GM12892 (cell line): Measurements from ENCODE around the gene DDR2.

Source experiments
- POLR2A ChIP-seq: IDR thresholded peaks from 2 replicates; pipeline ENCODE4 v1.6.1; 2011; ENCODE audit warnings: low read depth, low read length, control low read depth
- POLR2AphosphoS5 ChIP-seq: IDR thresholded peaks from 2 replicates; pipeline ENCODE4 v1.6.1; 2011; ENCODE audit warnings: low read depth, low read length, control low read depth

DNA sequence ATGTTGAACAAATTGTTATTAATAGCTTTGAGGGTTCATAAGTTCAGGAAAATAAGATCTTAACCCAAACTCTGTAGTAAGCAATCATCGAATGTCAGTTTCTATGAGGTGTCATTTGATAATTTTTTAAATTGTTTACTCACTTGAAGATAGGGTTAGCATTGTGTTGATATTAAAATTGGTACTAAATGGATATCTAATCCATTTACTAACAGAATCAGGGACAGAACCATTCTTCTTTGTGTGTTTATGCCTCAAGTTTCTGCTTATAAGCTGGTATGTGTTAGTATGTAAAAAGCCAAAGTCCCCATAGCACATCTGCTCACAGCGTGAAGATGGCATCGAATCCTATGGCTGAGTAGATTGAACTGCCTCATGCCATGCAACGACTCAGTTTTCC, 13.4 kb downstream of the DDR2 start:
- no peak for TF ChIP-seq POLR2A
- no peak for TF ChIP-seq POLR2AphosphoS5
